Measurements from ENCODE around the gene CCL13. TPM values are rescaled to one million over a fixed set of nuclear protein-coding genes. Genes with fewer than 3 reads are reported as not detected.

Gene CCL13
- total RNA-seq, 4 donors from 2014 or later = 1.4 to 15.3 (median 4.1) TPM

DNA sequence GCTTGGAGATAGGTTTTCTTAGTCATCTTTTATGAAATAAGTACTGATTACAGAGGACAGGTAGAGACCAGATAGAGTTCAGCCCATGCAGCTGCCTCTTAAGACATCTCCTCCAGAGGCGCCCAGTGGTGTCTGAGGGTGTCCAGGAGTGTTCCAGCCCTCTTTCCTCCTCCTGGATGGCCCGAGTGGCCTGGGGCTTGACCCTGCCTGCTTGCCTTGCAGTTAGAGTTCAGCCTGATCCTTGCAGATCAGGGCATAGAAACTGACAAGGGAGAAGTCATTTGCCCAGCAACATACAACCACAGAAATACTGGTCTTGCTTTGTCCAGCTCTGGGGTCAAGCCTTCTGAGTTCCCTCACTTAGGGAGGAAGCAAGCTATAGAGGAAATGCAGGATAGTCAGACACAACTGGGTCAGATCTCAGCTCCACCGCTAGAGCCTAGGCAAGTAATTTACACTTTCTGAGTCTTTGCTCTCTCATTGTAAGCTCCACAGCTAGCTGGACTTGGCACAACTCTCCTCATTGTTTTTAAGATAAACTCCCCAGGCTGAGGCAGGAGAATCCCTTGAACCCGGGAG is 10.3 kb downstream of the CCL13 start:
- ATAC-seq (ENCODE audit: low FRiP score) (no peak), DNase-seq (ENCODE audit: low spot score) (no peak)
- TF ChIP-seq CTCF (IDR thresholded peaks at IDR 0.05) = no peak

GRCh38 chr17:34367486-34368195 is 11.4 kb downstream of the CCL13 start:
- TF ChIP-seq CTCF (IDR thresholded peaks at IDR 0.05) = no peak
- ATAC-seq (ENCODE audit: low FRiP score) (no peak), DNase-seq (ENCODE audit: low spot score) (no peak)

DNA sequence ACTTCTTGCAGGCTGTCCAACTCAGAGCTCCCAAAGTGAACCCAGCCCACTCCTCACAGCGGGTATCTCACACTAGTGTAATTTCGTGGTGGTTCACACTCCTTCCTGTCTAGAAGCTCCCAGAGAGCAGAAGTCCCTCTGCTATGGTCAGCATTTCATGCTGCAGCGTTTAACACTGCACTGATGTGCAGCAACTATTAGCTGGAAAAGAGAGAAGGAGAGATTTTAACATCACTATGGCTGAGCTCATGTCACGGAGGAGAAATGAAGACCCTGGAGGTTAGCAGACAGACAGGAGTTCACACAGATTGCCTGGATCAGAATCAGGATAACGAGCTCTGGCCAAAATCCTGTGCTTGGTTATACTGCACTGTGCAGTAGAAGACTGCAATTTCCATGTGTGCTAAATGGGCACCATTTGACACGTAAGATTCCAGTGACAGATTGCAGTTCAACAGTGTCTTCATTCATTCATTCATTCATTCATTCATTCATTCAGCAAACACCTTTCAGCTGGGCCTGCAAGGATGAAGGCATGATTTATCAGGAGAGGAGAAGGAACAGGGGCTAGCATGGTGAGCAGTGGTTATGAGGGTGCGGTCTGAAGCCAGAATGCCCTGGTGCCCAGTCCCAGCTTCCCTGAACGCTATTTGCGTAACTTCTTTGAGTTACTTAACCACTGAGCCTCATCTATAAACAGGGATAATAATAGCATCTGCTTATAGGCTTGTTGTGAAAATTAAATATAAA is 12.1 kb downstream of the CCL13 start:
- TF ChIP-seq CTCF (IDR thresholded peaks at IDR 0.05) = no peak
- DNase-seq (ENCODE audit: low spot score) = no peak

DNA sequence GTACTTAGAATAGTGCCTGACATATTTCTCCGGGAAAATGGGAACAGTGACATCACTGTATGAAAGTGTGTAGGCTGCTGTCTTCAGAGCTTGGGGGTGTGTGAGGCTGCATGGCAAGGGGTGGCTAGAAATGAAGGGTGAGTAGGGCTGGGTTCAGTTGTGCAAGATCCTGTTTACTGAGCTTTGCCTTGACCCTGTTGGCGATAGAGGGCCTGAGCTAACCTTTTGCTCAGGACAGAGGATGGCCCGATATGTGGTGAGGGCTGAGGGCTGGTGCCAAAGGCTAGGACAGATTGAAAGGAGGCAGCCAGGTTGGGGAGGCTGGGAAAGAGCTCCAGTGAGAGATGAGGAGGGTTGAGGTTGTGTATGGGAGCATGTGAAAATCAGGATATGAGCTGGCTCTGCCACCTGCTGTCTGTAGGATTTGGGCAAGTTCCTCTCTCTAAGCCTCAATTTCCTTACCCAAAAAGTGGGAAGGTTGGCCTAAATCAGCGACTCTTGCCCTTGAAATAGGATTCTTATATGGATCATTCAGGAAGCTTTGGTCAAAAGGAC is 12.7 kb downstream of the CCL13 start:
- no peak for ATAC-seq (ENCODE audit: low FRiP score)
- TF ChIP-seq CTCF (IDR thresholded peaks at IDR 0.05) = no peak
- DNase-seq (ENCODE audit: low spot score) = no peak

More for the DNA sequence above, 12.1 kb downstream of the CCL13 start:
- ATAC-seq (ENCODE audit: low FRiP score) = no peak

GRCh38 chr17:34369571-34369970 is 13.3 kb downstream of the CCL13 start:
- no peak for ATAC-seq (ENCODE audit: low FRiP score)
- DNase-seq (ENCODE audit: low spot score) = no peak
- TF ChIP-seq CTCF (IDR thresholded peaks at IDR 0.05) = no peak

DNA sequence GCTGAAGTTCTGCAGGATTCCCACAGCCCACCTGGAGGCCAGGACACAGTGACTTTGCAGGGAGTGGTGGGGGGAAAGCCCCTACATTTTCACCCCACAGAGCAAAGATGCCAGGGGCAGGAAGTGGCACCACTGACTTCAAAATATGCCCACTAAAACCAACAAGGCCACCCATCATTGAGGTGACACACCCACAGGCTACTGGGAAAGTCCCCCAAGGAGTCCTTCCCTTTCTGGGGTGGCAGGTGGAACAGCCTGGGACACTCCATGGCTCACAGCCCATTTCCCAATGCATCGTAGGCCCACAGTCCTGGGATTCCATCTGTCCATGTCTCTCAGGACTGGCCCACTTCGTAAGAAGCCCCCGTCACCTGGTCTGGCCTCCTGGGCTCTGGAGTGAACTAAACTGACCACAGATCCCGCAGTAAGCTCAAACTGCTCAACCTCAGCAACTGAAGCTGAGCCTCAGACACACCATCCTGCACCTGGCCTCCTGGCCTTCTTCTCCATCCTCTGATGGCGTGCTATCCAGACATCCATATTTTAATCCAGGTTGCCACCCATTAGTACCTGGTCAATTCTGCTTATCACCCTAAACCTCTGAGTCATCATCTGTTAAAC is 14.2 kb downstream of the CCL13 start:
- DNase-seq (ENCODE audit: low spot score) (no peak), ATAC-seq (ENCODE audit: low FRiP score) (no peak)
- no peak for TF ChIP-seq CTCF (IDR thresholded peaks at IDR 0.05)

All from omental fat pad (tissue), 4 donors.